HG02623 (cell line): ENCODE measurements around the gene GRIK1.

ENCODE experiments used
- ATAC-seq: cut with Tn5 transposase; IDR thresholded peaks from one replicate; pipeline ENCODE4 v1.9.1; 2021; ENCODE audit warnings: moderate library complexity; ENCODE audit not compliant: unreplicated experiment

GRIK1 gene

GRCh38 chr21:29829564-29830275 lies 110.1 kb downstream of the GRIK1 start:
- ATAC-seq, result no peak

GRCh38 chr21:29827647-29828046 lies 112.1 kb downstream of the GRIK1 start:
- no peak for ATAC-seq

GRCh38 chr21:29827236-29827635 lies 112.6 kb downstream of the GRIK1 start:
- no peak for ATAC-seq

GRCh38 chr21:29826386-29826785 lies 113.4 kb downstream of the GRIK1 start:
- ATAC-seq, result no peak

- no peak for ATAC-seq
These were observed 113.9 kb downstream of the GRIK1 start for GRCh38 chr21:29825936-29826335.

- no peak for ATAC-seq
These were observed 114.5 kb downstream of the GRIK1 start for GRCh38 chr21:29825345-29825744.

- ATAC-seq, result no peak
These were observed 117.7 kb downstream of the GRIK1 start for GRCh38 chr21:29822064-29822463.

- no peak for ATAC-seq
These were observed 118.6 kb downstream of the GRIK1 start for GRCh38 chr21:29821230-29821629.

- no peak for ATAC-seq
These were observed 120.0 kb downstream of the GRIK1 start for GRCh38 chr21:29819675-29820326.

- no peak for ATAC-seq
These were observed 121.3 kb downstream of the GRIK1 start for GRCh38 chr21:29818383-29818921.

- no peak for ATAC-seq
These were observed 122.3 kb downstream of the GRIK1 start for GRCh38 chr21:29817450-29817849.

GRCh38 chr21:29812947-29813346 lies 126.8 kb downstream of the GRIK1 start:
- ATAC-seq, result no peak

- ATAC-seq, result no peak
These were observed 128.9 kb downstream of the GRIK1 start for GRCh38 chr21:29810871-29811270.

GRCh38 chr21:29808153-29808552 lies 131.6 kb downstream of the GRIK1 start:
- no peak for ATAC-seq

- ATAC-seq, result no peak
These were observed 134.7 kb downstream of the GRIK1 start for GRCh38 chr21:29805105-29805504.

- no peak for ATAC-seq
These were observed 136.6 kb downstream of the GRIK1 start for GRCh38 chr21:29803191-29803590.

GRCh38 chr21:29801122-29801521 lies 138.7 kb downstream of the GRIK1 start:
- ATAC-seq, result no peak

- ATAC-seq, result no peak
These were observed 139.7 kb downstream of the GRIK1 start for GRCh38 chr21:29800056-29800455.

- ATAC-seq, result no peak
These were observed 141.0 kb downstream of the GRIK1 start for GRCh38 chr21:29798840-29799239.

GRCh38 chr21:29797155-29797554 lies 142.6 kb downstream of the GRIK1 start:
- ATAC-seq, result no peak

GRCh38 chr21:29793712-29794111 lies 146.1 kb downstream of the GRIK1 start:
- ATAC-seq, result no peak

GRCh38 chr21:29789393-29789792 lies 150.4 kb downstream of the GRIK1 start:
- ATAC-seq, result no peak
